ENCODE results near the gene PI4KA. TPM values are rescaled to one million over a fixed set of nuclear protein-coding genes. Genes with fewer than 3 reads are reported as not detected.
"Not testable (repeated sequence)": the region's sequence is repeated elsewhere in the genome, so short reads cannot be mapped to it uniquely, and the experiment has no call there.

The PI4KA gene
- total RNA-seq, 1 experiment from 2014 or later: 54.3 TPM

- Histone ChIP-seq H3K9me3 (ENCODE audit: control insufficient read depth, insufficient read depth, low read depth, low read length) (no peaks in the 10 kb centered on the region), H3K36me3 (ENCODE audit: control insufficient read depth, insufficient read depth, low read length) (no peaks in the 10 kb centered on the region), H3K4me3 (ENCODE audit: low read depth in 2 of 2, low read length in 2 of 2) (no peak overlapping the region), H3K27ac (ENCODE audit: low read length) (no peak overlapping the region), H3K4me1 (ENCODE audit: control insufficient read depth, insufficient read depth, low read length) (no peaks in the 10 kb centered on the region), H3K27me3 (ENCODE audit: control insufficient read depth, insufficient read depth, low read length) (no peaks in the 10 kb centered on the region)
- in situ Hi-C loops (cut with HindIII; ENCODE audit: low pct_unique_long_range_greater_than_20kb, low sequenced_read_pairs): no loop called here
- TF ChIP-seq POLR2AphosphoS5 (IDR thresholded peaks at IDR 0.05; ENCODE audit: low read depth, low read length) (no peak), SIN3A (IDR thresholded peaks at IDR 0.05; ENCODE audit: borderline replicate concordance, insufficient read depth, low read depth, low read length) (no peak), CTCF (IDR thresholded peaks at IDR 0.05) (no peak), TCF7L2 (IDR thresholded peaks at IDR 0.05; ENCODE audit: low read depth, low read length) (no peak), REST (IDR thresholded peaks at IDR 0.05; ENCODE audit: insufficient read depth in 1 of 2, low read depth in 2 of 2, low read length in 1 of 2) (no peak)
- BruUV-seq (replicated peaks): no TSS peak
- ATAC-seq (no peak), DNase-seq (ENCODE audit: low read depth, low spot score) (no peak)
- ChIA-PET CTCF (no interaction called here), POLR2A (no interaction called here)
- intact Hi-C loops (cut with micrococcal nuclease; ENCODE audit: unreplicated experiment): no loop called here
Measured at GRCh38 chr22:20825624-20826023, 33.0 kb downstream of the PI4KA start.

- H3K27ac ChIP-seq (ENCODE audit: low read length); H3K9me3 ChIP-seq (ENCODE audit: control insufficient read depth, insufficient read depth, low read depth, low read length); H3K4me3 ChIP-seq (ENCODE audit: low read depth in 2 of 2, low read length in 2 of 2); BruUV-seq (replicated peaks); CTCF ChIA-PET; intact Hi-C loops (cut with micrococcal nuclease; ENCODE audit: unreplicated experiment); H3K27me3 ChIP-seq (ENCODE audit: control insufficient read depth, insufficient read depth, low read length); H3K36me3 ChIP-seq (ENCODE audit: control insufficient read depth, insufficient read depth, low read length); in situ Hi-C loops (cut with HindIII; ENCODE audit: low pct_unique_long_range_greater_than_20kb, low sequenced_read_pairs); H3K4me1 ChIP-seq (ENCODE audit: control insufficient read depth, insufficient read depth, low read length); POLR2A ChIA-PET; ATAC-seq; DNase-seq (ENCODE audit: low read depth, low spot score): not testable (repeated sequence)
Measured at GRCh38 chr22:20825216-20825615, 33.4 kb downstream of the PI4KA start.

- DNase-seq (ENCODE audit: low read depth, low spot score) (no peak), ATAC-seq (no peak)
- no peaks in the 10 kb centered on the region for H3K9me3 ChIP-seq (ENCODE audit: control insufficient read depth, insufficient read depth, low read depth, low read length)
- TF ChIP-seq REST (IDR thresholded peaks at IDR 0.05; ENCODE audit: insufficient read depth in 1 of 2, low read depth in 2 of 2, low read length in 1 of 2) (no peak), SIN3A (IDR thresholded peaks at IDR 0.05; ENCODE audit: borderline replicate concordance, insufficient read depth, low read depth, low read length) (no peak), TCF7L2 (IDR thresholded peaks at IDR 0.05; ENCODE audit: low read depth, low read length) (no peak), POLR2AphosphoS5 (IDR thresholded peaks at IDR 0.05; ENCODE audit: low read depth, low read length) (no peak), CTCF (IDR thresholded peaks at IDR 0.05) (no peak)
- intact Hi-C loops (cut with micrococcal nuclease; ENCODE audit: unreplicated experiment): no loop called here
- ChIA-PET CTCF (no interaction called here), POLR2A (no interaction called here)
- in situ Hi-C loops (cut with HindIII; ENCODE audit: low pct_unique_long_range_greater_than_20kb, low sequenced_read_pairs): no loop called here
- H3K27me3 ChIP-seq (ENCODE audit: control insufficient read depth, insufficient read depth, low read length): no peaks in the 10 kb centered on the region
- no peak overlapping the region for H3K4me3 ChIP-seq (ENCODE audit: low read depth in 2 of 2, low read length in 2 of 2)
- BruUV-seq (replicated peaks): no TSS peak
- H3K36me3 ChIP-seq (ENCODE audit: control insufficient read depth, insufficient read depth, low read length): 0 out of 2 replicates have a peak, but pooled peaks cover 4% of the 10 kb centered on the region
- no peak overlapping the region for H3K27ac ChIP-seq (ENCODE audit: low read length)
- no peaks in the 10 kb centered on the region for H3K4me1 ChIP-seq (ENCODE audit: control insufficient read depth, insufficient read depth, low read length)
Measured at GRCh38 chr22:20823264-20823663, 35.3 kb downstream of the PI4KA start.
